Activated T-helper 2 cell treated with anti-CD3 and anti-CD28 coated beads, Interferon-gamma antibody, Interleukin-2, Interleukin-4, amounts not matched to agents 10 μg/mL and 5 μg/mL and 100 μg/mL, durations not matched to agents 14 hours and 24 hours and 36 hours (primary cell): ENCODE results near the gene WNT16. TPM values are rescaled to one million over a fixed set of nuclear protein-coding genes. Genes with fewer than 3 reads are reported as not detected.

Experiments used
- DNase-seq: peaks from one replicate; pipeline ENCODE4 v3.0.0; 2021; ENCODE audit warnings: low spot score
- H3K27ac Mint-ChIP-seq: one replicate; pipeline ENCODE4 v1.8.0; 2021; ENCODE audit warnings: mixed read lengths
- H3K27me3 Mint-ChIP-seq: one replicate; pipeline ENCODE4 v1.8.0; 2021; ENCODE audit warnings: low read depth, mixed read lengths
- H3K36me3 Mint-ChIP-seq: one replicate; pipeline ENCODE4 v1.8.0; 2021; ENCODE audit warnings: low read depth, mixed read lengths
- H3K4me1 Mint-ChIP-seq: one replicate; pipeline ENCODE4 v1.8.0; 2021; ENCODE audit warnings: low read depth, mixed read lengths
- H3K4me3 Mint-ChIP-seq: one replicate; pipeline ENCODE4 v1.8.0; 2021; ENCODE audit warnings: low read depth, mild to moderate bottlenecking, moderate library complexity, mixed read lengths
- H3K9me3 Mint-ChIP-seq: one replicate; pipeline ENCODE4 v1.8.0; 2021; ENCODE audit warnings: mixed read lengths
- intact Hi-C: fragments of 100-400 bp; cut with micrococcal nuclease; formaldehyde crosslinking; loops from one replicate; pipeline ENCODE4 v1.15.1; 2023
- total RNA-seq: library from RNA; stranded (reverse); gene quantifications from 2 replicates; pipeline ENCODE4 v1.2.3, GENCODE V29; 2022

WNT16 gene
- total RNA-seq, 1 donor from 2014 or later: not detected

- H3K4me1 Mint-ChIP-seq: no peaks in the 10 kb centered on the region
- intact Hi-C loops: no loop called here
- no peaks in the 10 kb centered on the region for H3K36me3 Mint-ChIP-seq
- no peak overlapping the region for H3K27ac Mint-ChIP-seq
- DNase-seq: no peak
- peaks cover 6% of the 10 kb centered on the region for H3K27me3 Mint-ChIP-seq
- no peak overlapping the region for H3K4me3 Mint-ChIP-seq
- H3K9me3 Mint-ChIP-seq: no peaks in the 10 kb centered on the region
These were observed 30.0 kb upstream of the WNT16 start for GRCh38 chr7:121298831-121299239.

GRCh38 chr7:121300685-121301420 is 27.9 kb upstream of the WNT16 start:
- no peak for DNase-seq
- intact Hi-C loops: no loop called here
- Mint-ChIP-seq H3K4me3 (no peak overlapping the region), H3K27ac (no peak overlapping the region), H3K4me1 (no peaks in the 10 kb centered on the region), H3K27me3 (peaks cover 6% of the 10 kb centered on the region), H3K9me3 (no peaks in the 10 kb centered on the region), H3K36me3 (no peaks in the 10 kb centered on the region)

GRCh38 chr7:121301446-121302213 is 27.2 kb upstream of the WNT16 start:
- Mint-ChIP-seq H3K27ac (no peak overlapping the region), H3K9me3 (no peaks in the 10 kb centered on the region), H3K27me3 (peaks cover 6% of the 10 kb centered on the region), H3K4me1 (peaks cover 5% of the 10 kb centered on the region), H3K36me3 (no peaks in the 10 kb centered on the region), H3K4me3 (no peak overlapping the region)
- intact Hi-C loops: no loop called here
- no peak for DNase-seq

GRCh38 chr7:121302214-121302745 is 26.5 kb upstream of the WNT16 start:
- Mint-ChIP-seq H3K4me3 (no peak overlapping the region), H3K4me1 (peaks cover 10% of the 10 kb centered on the region), H3K36me3 (no peaks in the 10 kb centered on the region), H3K9me3 (no peaks in the 10 kb centered on the region), H3K27ac (no peak overlapping the region), H3K27me3 (peaks cover 6% of the 10 kb centered on the region)
- DNase-seq: no peak
- intact Hi-C loops: no loop called here

GRCh38 chr7:121303422-121304101 is 25.2 kb upstream of the WNT16 start:
- intact Hi-C loops: no loop called here
- H3K9me3 Mint-ChIP-seq: no peaks in the 10 kb centered on the region
- H3K4me3 Mint-ChIP-seq: no peak overlapping the region
- no peak for DNase-seq
- no peak overlapping the region for H3K27ac Mint-ChIP-seq
- peaks cover 12% of the 10 kb centered on the region for H3K4me1 Mint-ChIP-seq
- H3K27me3 Mint-ChIP-seq: peaks cover 8% of the 10 kb centered on the region
- H3K36me3 Mint-ChIP-seq: no peaks in the 10 kb centered on the region

- Mint-ChIP-seq H3K9me3 (no peaks in the 10 kb centered on the region), H3K4me1 (peaks cover 12% of the 10 kb centered on the region)
- intact Hi-C loops: no loop called here
These were observed 24.6 kb upstream of the WNT16 start for GRCh38 chr7:121304102-121304658.

GRCh38 chr7:121305109-121305508 is 23.7 kb upstream of the WNT16 start:
- Mint-ChIP-seq H3K36me3 (no peaks in the 10 kb centered on the region), H3K27me3 (peaks cover 7% of the 10 kb centered on the region), H3K27ac (no peak overlapping the region), H3K9me3 (no peaks in the 10 kb centered on the region), H3K4me1 (peaks cover 12% of the 10 kb centered on the region), H3K4me3 (no peak overlapping the region)
- intact Hi-C loops: no loop called here
- DNase-seq: no peak

More at GRCh38 chr7:121304102-121304658, 24.6 kb upstream of the WNT16 start:
- H3K27me3 Mint-ChIP-seq: peaks cover 5% of the 10 kb centered on the region
- no peak overlapping the region for H3K27ac Mint-ChIP-seq
- H3K36me3 Mint-ChIP-seq: no peaks in the 10 kb centered on the region
- DNase-seq: no peak
- H3K4me3 Mint-ChIP-seq: no peak overlapping the region

- H3K9me3 Mint-ChIP-seq: no peaks in the 10 kb centered on the region
- no peaks in the 10 kb centered on the region for H3K36me3 Mint-ChIP-seq
- H3K27ac Mint-ChIP-seq: peak overlapping the region; percentile 44
- H3K4me1 Mint-ChIP-seq: peaks cover 12% of the 10 kb centered on the region
- peaks cover 12% of the 10 kb centered on the region for H3K27me3 Mint-ChIP-seq
- intact Hi-C loops: loop anchor here (1.0 kb wide), 1 partner anchor 28 kb away; no protein-coding TSS in a partner anchor
- no peak for DNase-seq
- no peak overlapping the region for H3K4me3 Mint-ChIP-seq
These were observed 22.2 kb upstream of the WNT16 start for GRCh38 chr7:121306565-121306964.

- DNase-seq: no peak
- intact Hi-C loops: no loop called here
- no peak overlapping the region for H3K27ac Mint-ChIP-seq
- no peaks in the 10 kb centered on the region for H3K9me3 Mint-ChIP-seq
- H3K36me3 Mint-ChIP-seq: no peaks in the 10 kb centered on the region
- H3K27me3 Mint-ChIP-seq: peaks cover 14% of the 10 kb centered on the region
- peaks cover 12% of the 10 kb centered on the region for H3K4me1 Mint-ChIP-seq
- no peak overlapping the region for H3K4me3 Mint-ChIP-seq
These were observed 21.7 kb upstream of the WNT16 start for GRCh38 chr7:121307021-121307574.

GRCh38 chr7:121313220-121313792 is 15.5 kb upstream of the WNT16 start:
- Mint-ChIP-seq H3K27me3 (peaks cover 23% of the 10 kb centered on the region), H3K4me3 (no peak overlapping the region), H3K9me3 (no peaks in the 10 kb centered on the region), H3K36me3 (no peaks in the 10 kb centered on the region), H3K27ac (no peak overlapping the region), H3K4me1 (no peaks in the 10 kb centered on the region)
- intact Hi-C loops: no loop called here
- DNase-seq: no peak

- no peaks in the 10 kb centered on the region for H3K36me3 Mint-ChIP-seq
- no peaks in the 10 kb centered on the region for H3K9me3 Mint-ChIP-seq
- intact Hi-C loops: no loop called here
- DNase-seq: no peak
- no peaks in the 10 kb centered on the region for H3K4me1 Mint-ChIP-seq
- no peak overlapping the region for H3K4me3 Mint-ChIP-seq
- H3K27me3 Mint-ChIP-seq: peaks cover 23% of the 10 kb centered on the region
- no peak overlapping the region for H3K27ac Mint-ChIP-seq
These were observed 14.8 kb upstream of the WNT16 start for GRCh38 chr7:121313793-121314676.
